GM10266 (cell line): ENCODE data around the gene ZNF695.

Experiments
- DNase-seq: peaks from one replicate; pipeline ENCODE4 v3.0.0; 2012; ENCODE audit errors: extremely low spot score
- TF ChIP-seq, protein P1 (sequence below): IDR thresholded peaks from 2 replicates; pipeline ENCODE4 v1.5.1; 2012; ENCODE audit warnings: mild to moderate bottlenecking, low read depth; ENCODE audit not compliant: control insufficient read depth, insufficient read depth; ENCODE audit errors: missing control alignments

The ZNF695 gene

DNA sequence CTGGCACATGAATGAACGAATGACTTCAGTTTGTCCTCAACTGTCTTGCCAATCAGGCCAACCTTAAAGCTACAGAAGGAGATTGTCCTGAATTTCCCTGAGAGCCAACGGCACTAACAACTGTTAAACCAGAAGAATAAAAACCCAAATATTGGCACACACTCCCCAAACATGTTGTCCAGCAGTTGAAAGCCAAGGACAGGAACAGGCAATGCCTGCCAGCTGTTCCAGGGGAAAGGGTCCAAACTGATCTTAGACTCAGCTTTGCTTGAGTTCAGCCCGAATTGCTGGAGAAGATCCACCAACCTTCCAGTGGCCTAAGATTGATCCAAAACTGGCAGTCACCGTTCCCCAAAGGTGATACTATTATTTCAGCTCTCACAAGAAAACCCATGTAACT is 53.7 kb downstream of the ZNF695 start:
- no peak for DNase-seq
- TF ChIP-seq, protein P1, sequence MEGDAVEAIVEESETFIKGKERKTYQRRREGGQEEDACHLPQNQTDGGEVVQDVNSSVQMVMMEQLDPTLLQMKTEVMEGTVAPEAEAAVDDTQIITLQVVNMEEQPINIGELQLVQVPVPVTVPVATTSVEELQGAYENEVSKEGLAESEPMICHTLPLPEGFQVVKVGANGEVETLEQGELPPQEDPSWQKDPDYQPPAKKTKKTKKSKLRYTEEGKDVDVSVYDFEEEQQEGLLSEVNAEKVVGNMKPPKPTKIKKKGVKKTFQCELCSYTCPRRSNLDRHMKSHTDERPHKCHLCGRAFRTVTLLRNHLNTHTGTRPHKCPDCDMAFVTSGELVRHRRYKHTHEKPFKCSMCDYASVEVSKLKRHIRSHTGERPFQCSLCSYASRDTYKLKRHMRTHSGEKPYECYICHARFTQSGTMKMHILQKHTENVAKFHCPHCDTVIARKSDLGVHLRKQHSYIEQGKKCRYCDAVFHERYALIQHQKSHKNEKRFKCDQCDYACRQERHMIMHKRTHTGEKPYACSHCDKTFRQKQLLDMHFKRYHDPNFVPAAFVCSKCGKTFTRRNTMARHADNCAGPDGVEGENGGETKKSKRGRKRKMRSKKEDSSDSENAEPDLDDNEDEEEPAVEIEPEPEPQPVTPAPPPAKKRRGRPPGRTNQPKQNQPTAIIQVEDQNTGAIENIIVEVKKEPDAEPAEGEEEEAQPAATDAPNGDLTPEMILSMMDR: no peak

DNA sequence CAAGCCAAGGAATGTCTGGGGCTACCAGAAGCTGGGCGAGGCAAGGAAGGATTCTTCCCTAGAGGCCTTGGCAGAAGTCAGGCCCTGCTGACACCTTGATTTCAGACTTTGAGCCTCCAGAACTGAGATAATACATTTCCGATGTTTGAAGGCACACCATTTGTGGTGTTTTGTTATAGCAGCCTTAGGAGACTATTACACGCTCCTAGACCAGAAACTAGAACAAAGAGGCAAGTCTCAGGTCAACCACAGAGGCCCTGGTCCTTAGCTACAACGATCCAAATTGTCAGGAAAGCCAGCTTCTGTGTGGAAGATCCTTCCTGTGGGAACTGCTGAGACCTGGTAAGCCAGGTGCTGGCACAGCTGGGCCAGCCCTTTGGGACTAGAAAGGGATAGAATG is 56.4 kb downstream of the ZNF695 start:
- TF ChIP-seq, protein P1: no peak
- no peak for DNase-seq

DNA sequence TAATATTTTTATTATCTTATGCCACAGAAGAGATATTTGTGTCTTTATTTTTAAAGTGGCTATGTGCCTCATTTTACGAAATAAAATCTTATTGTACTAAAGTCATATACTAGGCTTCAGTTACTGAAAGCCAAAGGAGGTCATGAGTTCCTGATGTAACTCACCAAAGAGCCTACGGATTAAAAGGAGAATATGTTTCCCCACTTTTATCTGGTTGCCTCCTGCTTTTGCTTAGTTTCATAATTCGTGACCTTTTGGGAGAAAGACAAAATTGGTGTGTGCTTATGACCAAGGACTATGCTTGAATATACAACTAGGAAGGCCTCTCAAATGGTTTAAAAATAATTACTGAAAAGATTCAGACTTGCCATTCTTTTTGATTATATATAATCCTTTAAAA is 57.9 kb downstream of the ZNF695 start:
- DNase-seq: no peak
- TF ChIP-seq, protein P1: no peak

DNA sequence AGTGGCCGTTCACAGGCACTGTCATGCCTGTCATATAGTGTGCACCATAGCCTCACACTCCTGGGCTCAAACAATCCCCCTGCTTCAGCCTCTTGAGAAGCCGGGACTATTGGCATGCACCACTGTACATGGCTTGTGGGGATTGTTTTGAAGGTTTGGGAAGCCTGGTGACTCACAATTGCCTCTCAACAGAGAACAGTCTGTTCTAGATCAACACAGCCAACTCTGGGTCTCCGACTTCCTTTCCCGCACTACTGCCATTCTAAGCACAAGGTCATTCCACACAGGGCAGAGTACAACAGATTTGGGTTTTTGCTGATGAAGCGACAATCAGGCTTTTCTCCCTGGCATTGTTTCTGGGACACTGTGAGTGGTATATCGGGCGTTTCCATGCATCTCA is 60.6 kb downstream of the ZNF695 start:
- DNase-seq: no peak
- TF ChIP-seq, protein P1: no peak

DNA sequence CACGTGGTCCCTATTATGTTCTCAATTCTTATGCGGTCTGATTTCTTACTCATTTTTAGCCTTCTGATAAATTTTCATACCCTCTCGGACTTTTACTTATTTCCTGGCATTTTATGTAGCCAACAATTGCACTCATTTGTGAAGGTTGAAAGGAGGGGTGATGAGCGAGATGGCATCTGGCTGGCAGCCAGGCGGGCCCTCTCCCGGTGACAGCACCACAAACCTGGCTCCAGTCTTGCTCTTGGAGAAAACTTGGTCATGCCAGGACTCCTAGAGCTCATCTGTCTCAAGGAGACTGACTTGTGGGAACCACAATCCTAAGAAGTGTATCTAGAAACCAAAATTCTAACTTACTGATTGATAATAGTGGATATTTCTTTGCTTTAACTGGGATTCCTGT is 61.5 kb downstream of the ZNF695 start:
- TF ChIP-seq, protein P1: no peak
- no peak for DNase-seq
